Fibroblast of upper back skin (primary cell): ENCODE data around the gene ANO2.

Experiments
- DNase-seq: peaks from one replicate; pipeline ENCODE4 v3.0.0-alpha.2; 2013

Gene ANO2

GRCh38 chr12:5525783-5526367 lies 419.2 kb downstream of the ANO2 start:
- no peak for DNase-seq

GRCh38 chr12:5524769-5525436 lies 420.2 kb downstream of the ANO2 start:
- DNase-seq = no peak

DNA sequence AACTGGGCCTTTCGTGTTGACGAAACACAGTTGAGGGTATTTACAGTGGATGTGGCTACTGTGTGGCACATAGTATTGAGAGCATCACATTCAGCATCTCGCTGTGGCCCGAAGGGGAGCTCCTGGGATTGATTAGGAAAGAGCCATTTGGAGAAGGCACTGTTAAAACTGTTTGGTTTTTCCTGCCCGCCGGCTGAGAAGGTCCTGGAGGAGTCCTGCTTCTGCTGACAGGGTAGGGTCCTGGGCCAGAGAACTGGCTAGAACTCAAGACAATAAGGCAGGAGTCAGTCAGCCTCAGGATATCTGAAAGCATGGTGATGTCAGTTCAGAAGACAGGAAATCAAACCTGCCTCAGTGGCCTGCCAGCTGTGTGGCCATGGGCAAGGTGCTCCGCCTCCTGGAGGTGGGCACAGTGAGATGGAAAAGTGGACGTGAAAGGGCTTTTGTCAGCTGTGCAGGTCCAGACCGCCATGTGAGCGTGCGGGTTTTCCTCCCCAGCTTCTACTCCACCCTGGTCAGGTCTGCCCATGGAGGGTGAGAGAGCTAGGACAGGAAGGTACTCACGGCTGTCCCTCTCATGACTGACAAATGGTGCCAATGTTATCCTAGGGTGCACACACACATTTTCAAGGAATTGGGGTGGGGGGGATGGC lies 420.8 kb downstream of the ANO2 start:
- DNase-seq = no peak

DNA sequence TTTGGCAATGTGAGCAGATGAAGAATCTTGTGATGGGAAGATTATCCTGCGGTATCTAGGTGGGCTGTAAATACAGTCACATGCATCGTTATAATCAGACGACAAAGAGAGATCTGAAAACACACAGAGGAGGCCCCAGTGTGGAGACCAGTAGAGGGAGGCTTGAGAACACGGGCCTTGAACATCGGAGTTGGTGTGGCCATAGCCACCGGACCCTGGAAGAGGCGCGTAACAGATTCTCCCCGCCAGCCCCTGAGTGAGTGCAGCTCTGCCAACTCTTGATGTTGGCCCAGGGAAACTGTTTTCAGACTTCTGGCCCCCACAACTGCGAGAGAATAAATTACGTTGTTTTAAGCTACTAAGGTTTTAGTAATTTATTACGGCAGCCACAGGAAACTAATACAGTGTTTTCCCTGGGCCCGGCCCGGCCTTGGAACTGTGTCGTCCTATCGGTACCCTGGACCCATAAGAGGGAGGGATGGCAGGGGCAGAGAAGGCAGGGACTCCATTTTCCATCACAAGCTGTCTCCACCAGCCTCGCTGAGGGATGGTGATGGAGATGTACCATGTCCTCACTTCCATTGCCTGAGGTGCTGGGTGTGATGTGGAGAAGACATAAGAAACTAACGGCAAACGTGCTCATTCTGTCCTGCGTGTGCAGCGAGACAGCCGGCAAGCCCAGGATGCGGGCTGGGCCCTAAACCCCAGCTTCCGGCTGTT lies 421.5 kb downstream of the ANO2 start:
- DNase-seq = no peak

- no peak for DNase-seq
These were observed 422.4 kb downstream of the ANO2 start for GRCh38 chr12:5522432-5523335.

GRCh38 chr12:5521456-5522325 lies 423.4 kb downstream of the ANO2 start:
- no peak for DNase-seq

- no peak for DNase-seq
These were observed 424.2 kb downstream of the ANO2 start for GRCh38 chr12:5520831-5521230.

DNA sequence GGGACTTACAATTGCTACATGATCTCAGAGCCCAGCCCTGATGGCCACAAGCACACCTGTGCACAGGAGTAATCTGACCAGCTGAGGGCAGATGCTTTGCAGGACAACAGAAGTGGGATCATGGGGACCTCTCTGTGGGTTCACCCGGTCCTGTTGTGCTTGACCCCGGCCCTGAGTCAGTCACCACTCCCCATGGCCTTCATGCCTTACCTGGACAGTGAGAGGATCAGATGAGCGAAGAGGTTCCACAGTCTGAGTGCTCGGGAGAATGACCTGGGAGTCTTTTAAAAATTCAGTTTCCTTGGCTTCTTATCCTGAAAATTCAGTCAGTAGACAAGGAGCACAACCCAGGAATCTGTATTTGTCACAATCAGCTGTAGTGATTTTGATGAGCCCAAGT lies 425.0 kb downstream of the ANO2 start:
- no peak for DNase-seq

- no peak for DNase-seq
These were observed 426.3 kb downstream of the ANO2 start for GRCh38 chr12:5518584-5519365.

DNA sequence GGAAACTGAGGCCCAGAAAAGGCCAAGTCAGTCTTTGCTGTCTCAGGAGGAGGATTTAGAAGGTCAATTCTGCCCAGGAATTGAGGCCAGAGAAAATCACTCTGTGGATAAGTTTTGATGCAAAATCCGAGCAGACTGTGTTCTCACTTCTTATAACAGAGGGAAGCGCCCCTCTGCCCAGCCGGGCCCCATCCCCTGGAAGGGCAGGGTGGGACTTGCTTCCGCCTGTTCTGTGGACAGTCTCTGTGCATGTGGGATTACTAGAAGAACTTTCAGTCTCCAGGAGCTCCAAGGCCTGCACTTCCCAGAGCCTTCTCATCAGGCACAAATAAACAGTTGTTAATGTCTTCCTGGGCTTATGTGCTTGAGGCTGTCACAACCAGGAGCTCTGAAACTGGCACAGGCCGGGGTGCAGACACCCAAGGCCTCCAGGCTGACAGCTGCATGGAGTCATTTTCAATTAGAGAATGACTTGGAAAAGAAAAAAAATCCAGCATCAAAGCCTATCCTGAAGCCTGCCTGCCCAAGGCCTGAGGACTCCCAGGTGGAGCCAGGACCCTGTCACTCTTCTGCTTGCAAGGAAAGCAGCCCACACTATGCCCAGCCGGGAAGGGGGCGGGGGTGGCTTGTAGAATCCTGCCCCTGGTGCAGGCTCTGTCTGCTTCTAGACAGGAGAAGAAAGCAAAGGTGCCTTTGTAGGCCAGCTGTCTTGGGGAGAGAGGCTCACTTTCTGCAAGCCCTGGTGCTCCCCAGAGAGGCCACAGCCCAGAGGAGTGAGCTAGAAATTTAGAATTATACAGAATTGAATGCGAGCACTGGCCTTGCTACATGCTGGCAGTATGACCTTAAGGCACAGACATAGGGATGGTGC lies 428.5 kb downstream of the ANO2 start:
- no peak for DNase-seq

- no peak for DNase-seq
These were observed 429.6 kb downstream of the ANO2 start for GRCh38 chr12:5515458-5515857.

DNA sequence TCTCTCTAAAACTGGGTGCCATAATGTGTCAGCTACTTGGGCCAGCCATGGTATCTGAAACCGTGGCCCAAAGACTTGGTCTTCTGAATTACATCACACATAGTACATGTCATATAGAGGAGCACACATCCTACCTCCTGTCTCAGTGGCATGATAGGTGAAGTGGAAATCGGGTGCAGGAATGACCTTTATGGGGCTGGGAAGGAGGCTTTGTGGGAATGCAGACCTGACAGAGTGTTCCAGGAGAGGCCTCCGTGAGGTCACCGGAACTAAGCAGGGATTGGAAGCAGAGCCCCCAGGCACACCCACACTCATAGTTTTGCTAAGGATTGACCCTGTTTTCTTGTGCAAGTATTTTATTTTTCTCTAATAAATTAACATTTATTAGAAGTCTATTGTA lies 430.5 kb downstream of the ANO2 start:
- no peak for DNase-seq

GRCh38 chr12:5514016-5514415 lies 431.0 kb downstream of the ANO2 start:
- DNase-seq = no peak

DNA sequence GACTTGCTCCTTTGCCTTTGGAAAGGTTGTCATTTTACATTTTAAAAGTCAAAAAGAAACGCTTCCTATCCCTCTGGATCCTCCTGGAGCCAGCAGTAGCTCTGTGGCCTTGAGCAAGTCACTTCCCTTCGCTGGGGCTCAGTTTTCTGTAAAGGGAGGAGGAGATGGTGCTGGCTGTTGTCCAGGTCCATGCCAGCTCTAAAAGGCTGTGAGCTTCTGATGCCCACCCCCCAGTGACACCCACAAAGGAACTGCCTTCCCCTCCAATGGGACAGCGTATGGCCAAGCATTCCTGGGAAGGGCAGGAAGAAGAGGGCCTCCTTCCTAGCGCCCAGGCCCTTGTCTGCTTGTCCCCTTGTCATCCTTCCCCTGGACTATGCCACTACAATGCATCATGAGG lies 431.7 kb downstream of the ANO2 start:
- DNase-seq = no peak
